ENCODE data around the gene AP1S2.
A peak's percentile ranks its signal among the peaks of the same experiment; 100 is the strongest.

AP1S2 gene

GRCh38 chrX:15808254-15808653 lies 46.4 kb downstream of the AP1S2 start:
- Histone ChIP-seq H3K79me2 (no peaks in the 10 kb centered on the region), H3K27ac (no peak overlapping the region), H3K27me3 (ENCODE audit: control insufficient read depth, insufficient read depth, low read length) (no peaks in the 10 kb centered on the region), H3K4me3 (ENCODE audit: low read depth, low read length) (no peak overlapping the region), H3K4me2 (ENCODE audit: low read length) (no peak overlapping the region), H3K9me3 (ENCODE audit: control insufficient read depth, low read length) (no peaks in the 10 kb centered on the region), H3K36me3 (ENCODE audit: control insufficient read depth, insufficient read depth, low read length) (no peaks in the 10 kb centered on the region), H2AFZ (no peak overlapping the region), H3K4me1 (no peaks in the 10 kb centered on the region), H3K9ac (no peak overlapping the region)
- TF ChIP-seq CTCF (IDR thresholded peaks at IDR 0.05): no peak

GRCh38 chrX:15804563-15804962 lies 50.0 kb downstream of the AP1S2 start:
- H3K9ac ChIP-seq: no peak overlapping the region
- no peaks in the 10 kb centered on the region for H3K9me3 ChIP-seq (ENCODE audit: control insufficient read depth, low read length)
- no peak overlapping the region for H3K4me2 ChIP-seq (ENCODE audit: low read length)
- no peaks in the 10 kb centered on the region for H3K36me3 ChIP-seq (ENCODE audit: control insufficient read depth, insufficient read depth, low read length)
- H3K4me1 ChIP-seq: no peaks in the 10 kb centered on the region
- H3K27ac ChIP-seq: no peak overlapping the region
- no peaks in the 10 kb centered on the region for H3K79me2 ChIP-seq
- TF ChIP-seq CTCF (IDR thresholded peaks at IDR 0.05): no peak
- no peak overlapping the region for H2AFZ ChIP-seq
- H3K4me3 ChIP-seq (ENCODE audit: low read depth, low read length): no peak overlapping the region
- no peaks in the 10 kb centered on the region for H3K27me3 ChIP-seq (ENCODE audit: control insufficient read depth, insufficient read depth, low read length)

- H3K36me3 ChIP-seq (ENCODE audit: control insufficient read depth, insufficient read depth, low read length): no peaks in the 10 kb centered on the region
- H3K27ac ChIP-seq: no peak overlapping the region
- H3K79me2 ChIP-seq: no peaks in the 10 kb centered on the region
- no peak overlapping the region for H3K4me2 ChIP-seq (ENCODE audit: low read length)
- H3K4me1 ChIP-seq: no peaks in the 10 kb centered on the region
- no peaks in the 10 kb centered on the region for H3K9me3 ChIP-seq (ENCODE audit: control insufficient read depth, low read length)
- no peak overlapping the region for H3K9ac ChIP-seq
- H3K27me3 ChIP-seq (ENCODE audit: control insufficient read depth, insufficient read depth, low read length): no peaks in the 10 kb centered on the region
- no peak overlapping the region for H3K4me3 ChIP-seq (ENCODE audit: low read depth, low read length)
- H2AFZ ChIP-seq: no peak overlapping the region
- no peak for TF ChIP-seq CTCF (IDR thresholded peaks at IDR 0.05)
Measured at GRCh38 chrX:15797707-15798106, 56.9 kb downstream of the AP1S2 start.

- no peak overlapping the region for H3K9ac ChIP-seq
- no peak for TF ChIP-seq CTCF (IDR thresholded peaks at IDR 0.05)
- no peaks in the 10 kb centered on the region for H3K79me2 ChIP-seq
- H3K9me3 ChIP-seq (ENCODE audit: control insufficient read depth, low read length): no peaks in the 10 kb centered on the region
- no peaks in the 10 kb centered on the region for H3K4me1 ChIP-seq
- H3K4me2 ChIP-seq (ENCODE audit: low read length): peak overlapping the region; percentile 75
- H3K4me3 ChIP-seq (ENCODE audit: low read depth, low read length): peak overlapping the region; percentile 72
- H3K27ac ChIP-seq: peak overlapping the region; percentile 76
- no peaks in the 10 kb centered on the region for H3K36me3 ChIP-seq (ENCODE audit: control insufficient read depth, insufficient read depth, low read length)
- H2AFZ ChIP-seq: peak overlapping the region; percentile 63
- H3K27me3 ChIP-seq (ENCODE audit: control insufficient read depth, insufficient read depth, low read length): no peaks in the 10 kb centered on the region
Measured at GRCh38 chrX:15790769-15791290, 63.8 kb downstream of the AP1S2 start.
